ENCODE results near the gene MEX3B. TPM values are rescaled to one million over a fixed set of nuclear protein-coding genes. Genes with fewer than 3 reads are reported as not detected.

MEX3B gene
- total RNA-seq, 2 experiments from 2014 or later = 5.8 to 8.7 TPM

- no peak for TF ChIP-seq CTCF (conservative IDR thresholded peaks at IDR 0.05; ENCODE audit: low read length)
- TF ChIP-seq EZH2phosphoT487 (IDR thresholded peaks at IDR 0.05; ENCODE audit: borderline replicate concordance, low read depth, low read length) = no peak
- no peaks in the 10 kb centered on the region for H3K9me2 ChIP-seq (ENCODE audit: insufficient read depth, low read length)
- CTCF ChIA-PET (ENCODE audit: unreplicated experiment) = no interaction called here
Measured at GRCh38 chr15:82020625-82021394, 25.0 kb downstream of the MEX3B start.

GRCh38 chr15:82018201-82018600 is 27.6 kb downstream of the MEX3B start:
- Histone ChIP-seq H3K9me2 (ENCODE audit: insufficient read depth, low read length) (no peaks in the 10 kb centered on the region), H3K9me3 (ENCODE audit: low read length) (no peaks in the 10 kb centered on the region), H3K36me3 (ENCODE audit: insufficient read depth, low read length) (no peaks in the 10 kb centered on the region), H4K20me1 (ENCODE audit: insufficient read depth, low read length) (no peaks in the 10 kb centered on the region), H3K4me3 (ENCODE audit: low read depth, low read length, poor library complexity, severe bottlenecking) (no peak overlapping the region), H3K4me2 (ENCODE audit: low read length) (no peak overlapping the region), H3K4me1 (ENCODE audit: insufficient read depth, low read length, poor library complexity, severe bottlenecking) (no peaks in the 10 kb centered on the region), H3K27ac (ENCODE audit: low read depth, low read length, poor library complexity, severe bottlenecking) (no peak overlapping the region), H3K79me2 (ENCODE audit: insufficient read depth, low read depth, low read length) (no peaks in the 10 kb centered on the region), H2AFZ (ENCODE audit: low read length) (no peak overlapping the region)
- TF ChIP-seq EZH2phosphoT487 (IDR thresholded peaks at IDR 0.05; ENCODE audit: borderline replicate concordance, low read depth, low read length) (no peak), CTCF (conservative IDR thresholded peaks at IDR 0.05; ENCODE audit: low read length) (no peak)
- ChIA-PET POLR2A (interaction anchor here (0.6 kb wide), 1 partner anchor 554 kb away, joined by 3 read pairs; no protein-coding TSS in a partner anchor), CTCF (ENCODE audit: unreplicated experiment) (no interaction called here)
- no TSS peak for BruUV-seq (replicated peaks)
- intact Hi-C loops (cut with micrococcal nuclease; ENCODE audit: unreplicated experiment) = no loop called here
- DNase-seq (ENCODE audit: low spot score) = no peak

More at GRCh38 chr15:82020625-82021394, 25.0 kb downstream of the MEX3B start:
- no peaks in the 10 kb centered on the region for H3K4me1 ChIP-seq (ENCODE audit: insufficient read depth, low read length, poor library complexity, severe bottlenecking)
- BruUV-seq (replicated peaks) = no TSS peak
- POLR2A ChIA-PET = no interaction called here
- H4K20me1 ChIP-seq (ENCODE audit: insufficient read depth, low read length) = no peaks in the 10 kb centered on the region
- no peak overlapping the region for H3K27ac ChIP-seq (ENCODE audit: low read depth, low read length, poor library complexity, severe bottlenecking)
- H2AFZ ChIP-seq (ENCODE audit: low read length) = no peak overlapping the region
- DNase-seq (ENCODE audit: low spot score) = no peak
- H3K9me3 ChIP-seq (ENCODE audit: low read length) = no peaks in the 10 kb centered on the region
- intact Hi-C loops (cut with micrococcal nuclease; ENCODE audit: unreplicated experiment) = no loop called here
- H3K4me3 ChIP-seq (ENCODE audit: low read depth, low read length, poor library complexity, severe bottlenecking) = no peak overlapping the region
- H3K79me2 ChIP-seq (ENCODE audit: insufficient read depth, low read depth, low read length) = no peaks in the 10 kb centered on the region
- H3K36me3 ChIP-seq (ENCODE audit: insufficient read depth, low read length) = no peaks in the 10 kb centered on the region
- H3K4me2 ChIP-seq (ENCODE audit: low read length) = no peak overlapping the region

GRCh38 chr15:82017656-82018055 is 28.2 kb downstream of the MEX3B start:
- intact Hi-C loops (cut with micrococcal nuclease; ENCODE audit: unreplicated experiment) = no loop called here
- DNase-seq (ENCODE audit: low spot score) = no peak
- H3K9me2 ChIP-seq (ENCODE audit: insufficient read depth, low read length) = no peaks in the 10 kb centered on the region
- no peak for TF ChIP-seq CTCF (conservative IDR thresholded peaks at IDR 0.05; ENCODE audit: low read length)
- no peak for TF ChIP-seq EZH2phosphoT487 (IDR thresholded peaks at IDR 0.05; ENCODE audit: borderline replicate concordance, low read depth, low read length)
- H3K9me3 ChIP-seq (ENCODE audit: low read length) = no peaks in the 10 kb centered on the region
- H3K36me3 ChIP-seq (ENCODE audit: insufficient read depth, low read length) = no peaks in the 10 kb centered on the region
- ChIA-PET POLR2A (interaction anchor here (0.6 kb wide), 1 partner anchor 553 kb away, joined by 3 read pairs; no protein-coding TSS in a partner anchor), CTCF (ENCODE audit: unreplicated experiment) (no interaction called here)
- H3K79me2 ChIP-seq (ENCODE audit: insufficient read depth, low read depth, low read length) = no peaks in the 10 kb centered on the region
- no peaks in the 10 kb centered on the region for H3K4me1 ChIP-seq (ENCODE audit: insufficient read depth, low read length, poor library complexity, severe bottlenecking)
- H4K20me1 ChIP-seq (ENCODE audit: insufficient read depth, low read length) = no peaks in the 10 kb centered on the region
- no peak overlapping the region for H3K4me2 ChIP-seq (ENCODE audit: low read length)
- no TSS peak for BruUV-seq (replicated peaks)
- no peak overlapping the region for H3K27ac ChIP-seq (ENCODE audit: low read depth, low read length, poor library complexity, severe bottlenecking)
- H3K4me3 ChIP-seq (ENCODE audit: low read depth, low read length, poor library complexity, severe bottlenecking) = no peak overlapping the region
- no peak overlapping the region for H2AFZ ChIP-seq (ENCODE audit: low read length)
